K562 (cell line): Measurements from ENCODE around the gene ZC3H18. TPM values are rescaled to one million over a fixed set of nuclear protein-coding genes. Genes with fewer than 3 reads are reported as not detected.

ENCODE experiments used
- BACH1 ChIP-seq: fragments of 200-800 bp; sonication (Bioruptor generic); IDR thresholded peaks from 2 replicates; pipeline ENCODE4 v1.6.1; 2016; ENCODE audit warnings: missing genetic modification characterization, missing compliant biosample characterization
- BHLHE40 ChIP-seq: IDR thresholded peaks from 2 replicates; pipeline ENCODE4 v1.6.1; 2011; ENCODE audit warnings: low read length, improper control_type of control experiment
- CTBP1 ChIP-seq: fragments of 450-650 bp; IDR thresholded peaks from 2 replicates; pipeline ENCODE4 v1.6.1; 2016; ENCODE audit warnings: borderline replicate concordance
- HMG20B ChIP-seq: fragments of 250-450 bp; sonication (Bioruptor Pico); IDR thresholded peaks from 2 replicates; pipeline ENCODE4 v1.5.0; 2021; ENCODE audit warnings: mild to moderate bottlenecking
- KDM2B ChIP-seq: fragments of 250-450 bp; sonication (Bioruptor Pico); IDR thresholded peaks from 2 replicates; pipeline ENCODE4 v1.8.0; 2021; ENCODE audit warnings: mild to moderate bottlenecking, moderate library complexity
- MGA ChIP-seq: fragments of 450-650 bp; IDR thresholded peaks from 2 replicates; pipeline ENCODE4 v1.6.1; 2016; ENCODE audit warnings: mild to moderate bottlenecking, moderate library complexity
- NELFE ChIP-seq: IDR thresholded peaks from 2 replicates; pipeline ENCODE4 v1.6.1; 2011; ENCODE audit warnings: mild to moderate bottlenecking; ENCODE audit not compliant: insufficient read depth, insufficient read length
- PHF8 ChIP-seq: fragments of 200-600 bp; sonication (generic); IDR thresholded peaks from 2 replicates; pipeline ENCODE4 v1.6.1; 2012; ENCODE audit warnings: mixed run types, mild to moderate bottlenecking, inconsistent platforms, low read length, moderate library complexity, borderline replicate concordance
- SAFB ChIP-seq: fragments of 200-400 bp; formaldehyde crosslinking; IDR thresholded peaks from 2 replicates; pipeline ENCODE4 v1.6.1; 2017; ENCODE audit warnings: low read depth, low read length, borderline replicate concordance
- XRCC4 ChIP-seq: IDR thresholded peaks from one replicate; pipeline ENCODE4 v1.6.1; 2011; ENCODE audit not compliant: insufficient read depth, insufficient read length; ENCODE audit errors: extremely low read depth
- ZBTB1 ChIP-seq: sonication (generic); formaldehyde crosslinking; IDR thresholded peaks from 2 replicates; pipeline ENCODE4 v1.8.1; 2023; ENCODE audit warnings: missing genetic modification reagents, low read depth, mild to moderate bottlenecking, borderline replicate concordance
- ZBTB11 ChIP-seq, 3 experiments: fragments of 200-800 bp in 1 of 3; fragments of 250-450 bp in 1 of 3; fragments of 450-650 bp in 1 of 3; sonication (Bioruptor Pico) in 1 of 3; sonication (Bioruptor generic) in 1 of 3; formaldehyde crosslinking in 1 of 3; IDR thresholded peaks; 2 replicates each; pipeline versions ENCODE4 v1.6.1 to v1.8.0; 2016 to 2022; ENCODE audit warnings: mild to moderate bottlenecking in 2 of 3, missing genetic modification characterization in 2 of 3, missing compliant biosample characterization in 1 of 3, moderate library complexity in 1 of 3
- polyA plus RNA-seq, 8 experiments: library from polyadenylated mRNA; depleted of rRNA in 4 of 8; stranded (reverse) in 5 of 8; unstranded in 3 of 8; fragments of >200 nt; fragmentation: Nextera tagmentation in 2 of 8; fragmentation: Illumina TruSeq in 1 of 8; extraction: Ambion mirVana in 2 of 8; extraction: Trizol in 1 of 8; gene quantifications; 2 replicates each; pipeline versions ENCODE4 v1.2.1 to v1.2.3, GENCODE V29; 2011 to 2014; ENCODE audit warnings: inconsistent platforms in 1 of 8, missing spikeins in 1 of 8
- total RNA-seq, 7 experiments: library from RNA; depleted of rRNA in 6 of 7; stranded (reverse); fragments of >200 nt in 6 of 7; fragmentation: Illumina TruSeq in 2 of 7; extraction: Trizol in 2 of 7; gene quantifications; 2 replicates each; pipeline versions ENCODE4 v1.2.1 to v1.2.3, GENCODE V29; 2011 to 2021; ENCODE audit warnings: low replicate concordance in 1 of 7

ZC3H18 gene
- total and polyA plus RNA-seq, 9 of the 15 experiments (the other 6 are each of a cell fraction or from before 2014, with no cell fraction given) = 1.7 to 88.7 (median 26.9) TPM

DNA sequence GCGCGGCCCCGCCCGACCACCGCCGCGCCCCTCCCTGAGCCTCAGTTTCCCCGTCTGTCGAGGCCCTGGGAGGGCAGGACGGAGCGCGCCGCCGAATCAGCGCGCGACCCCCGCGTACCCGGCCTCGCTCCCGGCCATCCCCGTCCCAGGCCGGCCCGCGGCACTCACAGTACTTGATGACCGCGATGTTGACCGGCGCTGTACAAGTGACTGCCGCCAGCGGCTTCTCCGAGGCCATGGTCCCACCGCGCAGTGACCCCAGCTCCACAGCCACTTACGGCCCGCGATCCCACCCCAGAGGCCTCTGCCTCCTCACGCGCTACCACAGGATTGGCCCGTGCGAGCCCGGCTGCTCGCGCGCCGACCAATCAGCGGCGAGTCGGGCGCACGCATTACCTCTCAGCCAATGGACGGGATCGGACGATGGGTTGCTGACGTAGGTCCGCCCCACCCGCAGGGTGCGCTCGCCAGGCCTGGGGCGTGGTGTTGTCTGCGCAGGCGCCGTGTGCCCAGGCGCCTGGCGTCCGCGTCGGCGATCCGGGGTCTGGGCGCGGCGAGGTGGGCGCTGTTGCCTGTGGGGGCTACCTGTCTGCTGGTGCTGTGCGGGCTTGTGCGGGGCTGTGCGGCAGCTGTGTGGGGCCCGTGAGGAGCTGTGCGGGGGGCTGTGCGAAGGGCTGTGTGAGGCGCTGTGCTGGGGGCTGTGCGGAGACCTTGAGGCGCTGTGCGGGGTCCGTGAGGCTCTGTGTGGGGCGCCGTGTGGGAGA is 92.8 kb downstream of the ZC3H18 start, which contains the start of gene MVD (continued):
- TF ChIP-seq ZBTB11 (CRISPR knock-in tag; IDR thresholded peaks at IDR 0.05) = peak in 1 of 3 experiments; percentile 64; a peak in 2 of 6 replicates
- TF ChIP-seq HMG20B (CRISPR knock-in tag) = no peak
- peak; percentile 86 for TF ChIP-seq CTBP1
- TF ChIP-seq BACH1 (tag) = no peak
- peak; percentile 93; the same call in 1 of the 2 replicates for TF ChIP-seq PHF8
- TF ChIP-seq MGA = no peak; the same call in 1 of the 2 replicates
- TF ChIP-seq ZBTB1 (CRISPR knock-in tag) = peak; percentile 82
- TF ChIP-seq NELFE = no peak
- TF ChIP-seq KDM2B (CRISPR knock-in tag) = peak; percentile 83
- TF ChIP-seq BHLHE40 = peak; percentile 90
- no peak; the same call in 1 of the 2 replicates for TF ChIP-seq SAFB
- no peak for TF ChIP-seq XRCC4
